Esophagus muscularis mucosa (tissue), 4 donors: ENCODE results near the gene MKRN2. TPM values are rescaled to one million over a fixed set of nuclear protein-coding genes. Genes with fewer than 3 reads are reported as not detected.
A peak's percentile ranks its signal among the peaks of the same experiment; 100 is the strongest.

ENCODE experiments used
- DNase-seq: peaks from one replicate; pipeline ENCODE4 v3.0.0-alpha.2; 2017; ENCODE audit errors: extremely low spot score
- H3K27ac ChIP-seq, 4 donors: fragments of 200-600 bp; sonication (generic); replicated peaks in 1 of 4; 1 replicate in 3 of 4; 2 replicates in 1 of 4; pipeline ENCODE4 v1.5.1; 2016 to 2019; ENCODE audit warnings: mild to moderate bottlenecking in 1 of 4
- H3K27me3 ChIP-seq, 4 donors: fragments of 200-600 bp; sonication (generic); one replicate each; pipeline versions ENCODE4 v1.5.1 to v1.6.0; 2016 to 2019
- H3K36me3 ChIP-seq, 4 donors: fragments of 200-600 bp; sonication (generic); one replicate each; pipeline ENCODE4 v1.5.1; 2016 to 2019
- H3K4me1 ChIP-seq, 4 donors: fragments of 200-600 bp; sonication (generic); one replicate each; pipeline ENCODE4 v1.5.1; 2016 to 2019
- H3K4me3 ChIP-seq, 4 donors: fragments of 200-600 bp; sonication (generic); 1 replicate in 2 of 4; 2 replicates in 2 of 4; pipeline ENCODE4 v1.5.1; 2016 to 2019; ENCODE audit warnings: mild to moderate bottlenecking in 4 of 4, moderate library complexity in 1 of 4
- H3K9me3 ChIP-seq, 4 donors: fragments of 200-600 bp; sonication (generic); 1 replicate in 3 of 4; 2 replicates in 1 of 4; pipeline ENCODE4 v1.5.1; 2016 to 2019
- CTCF ChIP-seq, 3 experiments: fragments of 200-600 bp in 2 of 3; fragments of 450-650 bp in 1 of 3; sonication (generic) in 2 of 3; IDR thresholded peaks; one replicate each; pipeline ENCODE4 v1.5.1; 2017 to 2019; ENCODE audit warnings: antibody characterized with exemption in 3 of 3, mild to moderate bottlenecking in 2 of 3, moderate library complexity in 1 of 3
- EP300 ChIP-seq: sonication (generic); formaldehyde crosslinking; IDR thresholded peaks from one replicate; pipeline ENCODE4 v1.6.1; 2017; ENCODE audit warnings: antibody characterized with exemption
- POLR2A ChIP-seq: fragments of 450-650 bp; IDR thresholded peaks from one replicate; pipeline ENCODE4 v1.6.1; 2017; ENCODE audit warnings: antibody characterized with exemption, moderate library complexity, mild to moderate bottlenecking, low read depth
- POLR2AphosphoS5 ChIP-seq, 2 donors: sonication (generic); formaldehyde crosslinking; IDR thresholded peaks; one replicate each; pipeline ENCODE4 v1.6.1; 2017; ENCODE audit warnings: antibody characterized with exemption in 2 of 2
- WGBS: methylation state at CpG from one replicate; pipeline ENCODE4 v1.1.5; 2018; 5-methylcytosine and 5-hydroxymethylcytosine counted together
- intact Hi-C: fragments of 100-400 bp; cut with DNase I; formaldehyde crosslinking; loops from one replicate; pipeline ENCODE4 v1.15.1; 2023
- total RNA-seq, 4 donors: library from RNA; depleted of rRNA; stranded (reverse); fragments of >200 nt; gene quantifications; one replicate each; pipeline versions ENCODE4 v1.1.0 to v1.2.1, GENCODE V29; 2016

Gene MKRN2
- total RNA-seq, 4 donors from 2014 or later, result 29.5 to 55.1 (median 38.0) TPM

- H3K36me3 ChIP-seq, result peaks cover 69 to 100% (median 96%) of the 10 kb centered on the region in 4 donors
- no peaks in the 10 kb centered on the region for H3K9me3 ChIP-seq
- 63% methylated on average over 7 of the region's 7 CpGs for WGBS
- no peaks in the 10 kb centered on the region for H3K27me3 ChIP-seq
- TF ChIP-seq POLR2AphosphoS5 (IDR thresholded peaks at IDR 0.05) (no peak), CTCF (IDR thresholded peaks at IDR 0.05) (no peak)
- no peak overlapping the region for H3K27ac ChIP-seq
- peaks cover 0 to 9% (median 7%) of the 10 kb centered on the region in 4 donors for H3K4me1 ChIP-seq
- H3K4me3 ChIP-seq, result no peak overlapping the region
- no peak for DNase-seq
- intact Hi-C loops, result no loop called here
Measured at GRCh38 chr3:12574661-12575060, 17.8 kb downstream of the MKRN2 start.

GRCh38 chr3:12577379-12577778, 20.5 kb downstream of the MKRN2 start:
- intact Hi-C loops, result no loop called here
- no peak for DNase-seq
- no peak overlapping the region for H3K27ac ChIP-seq
- 86% methylated on average over 5 of the region's 5 CpGs for WGBS
- peaks cover 0 to 9% (median 7%) of the 10 kb centered on the region in 4 donors for H3K4me1 ChIP-seq
- peaks cover 60 to 100% (median 95%) of the 10 kb centered on the region in 4 donors for H3K36me3 ChIP-seq
- H3K9me3 ChIP-seq, result no peaks in the 10 kb centered on the region
- no peaks in the 10 kb centered on the region for H3K27me3 ChIP-seq
- no peak overlapping the region for H3K4me3 ChIP-seq
- TF ChIP-seq CTCF (IDR thresholded peaks at IDR 0.05), result no peak
- TF ChIP-seq POLR2A, result no peak
- TF ChIP-seq POLR2AphosphoS5 (IDR thresholded peaks at IDR 0.05), result no peak
- TF ChIP-seq EP300, result no peak

- intact Hi-C loops, result no loop called here
- DNase-seq, result no peak
- TF ChIP-seq POLR2A (no peak), POLR2AphosphoS5 (IDR thresholded peaks at IDR 0.05) (no peak), CTCF (IDR thresholded peaks at IDR 0.05) (peak in 1 of 3 experiments; percentile 5), EP300 (no peak)
- Histone ChIP-seq H3K36me3 (peaks cover 63 to 100% (median 95%) of the 10 kb centered on the region in 4 donors), H3K4me1 (peaks cover 0 to 9% (median 7%) of the 10 kb centered on the region in 4 donors), H3K27ac (no peak overlapping the region), H3K27me3 (no peaks in the 10 kb centered on the region), H3K9me3 (no peaks in the 10 kb centered on the region), H3K4me3 (no peak overlapping the region)
- WGBS, result 90% methylated on average over 2 of the region's 2 CpGs
Measured at GRCh38 chr3:12578742-12579141, 21.9 kb downstream of the MKRN2 start.

GRCh38 chr3:12579456-12579855, 22.6 kb downstream of the MKRN2 start:
- peaks cover 63 to 100% (median 95%) of the 10 kb centered on the region in 4 donors for H3K36me3 ChIP-seq
- H3K4me3 ChIP-seq, result no peak overlapping the region
- peaks cover 0 to 5% (median 4%) of the 10 kb centered on the region in 4 donors for H3K4me1 ChIP-seq
- H3K9me3 ChIP-seq, result no peaks in the 10 kb centered on the region
- intact Hi-C loops, result no loop called here
- TF ChIP-seq POLR2AphosphoS5 (IDR thresholded peaks at IDR 0.05) (no peak), POLR2A (no peak), CTCF (IDR thresholded peaks at IDR 0.05) (no peak), EP300 (no peak)
- H3K27ac ChIP-seq, result peak overlapping the region in 1 of 4 donors; percentile 7
- no peaks in the 10 kb centered on the region for H3K27me3 ChIP-seq
- DNase-seq, result no peak
- 81% methylated on average over 3 of the region's 3 CpGs for WGBS

- H3K27me3 ChIP-seq, result no peaks in the 10 kb centered on the region
- intact Hi-C loops, result no loop called here
- H3K4me1 ChIP-seq, result peaks cover 0 to 3% (median under 1%) of the 10 kb centered on the region in 4 donors
- TF ChIP-seq EP300 (no peak), POLR2AphosphoS5 (IDR thresholded peaks at IDR 0.05) (no peak), CTCF (IDR thresholded peaks at IDR 0.05) (no peak), POLR2A (no peak)
- H3K4me3 ChIP-seq, result no peak overlapping the region
- H3K27ac ChIP-seq, result peak overlapping the region in 1 of 4 donors; percentile 7
- no peaks in the 10 kb centered on the region for H3K9me3 ChIP-seq
- no peak for DNase-seq
- WGBS, result 51% methylated on average over 3 of the region's 3 CpGs
- peaks cover 62 to 100% (median 95%) of the 10 kb centered on the region in 4 donors for H3K36me3 ChIP-seq
Measured at GRCh38 chr3:12579905-12580304, 23.0 kb downstream of the MKRN2 start.
